Left lung (tissue), 10 donors: ENCODE measurements around the gene WNK4. TPM values are rescaled to one million over a fixed set of nuclear protein-coding genes. Genes with fewer than 3 reads are reported as not detected.

ENCODE experiments used
- ATAC-seq: fragments of 200-7000 bp; cut with Tn5 transposase; one replicate; pipeline ENCODE4 v1.9.1; 2020; ENCODE audit warnings: moderate library complexity
- DNase-seq, 4 donors: peaks; one replicate each; pipeline ENCODE4 v3.0.0-alpha.2; 2013 to 2020
- H3K27ac ChIP-seq, 2 donors: fragments of 200-600 bp; sonication (generic) in 1 of 2; one replicate each; pipeline versions ENCODE4 v1.5.0 to v1.8.0; 2020 to 2021
- H3K27me3 ChIP-seq, 2 donors: fragments of 200-600 bp; sonication (generic) in 1 of 2; one replicate each; pipeline versions ENCODE4 v1.5.0 to v1.8.0; 2020 to 2021
- H3K36me3 ChIP-seq, 2 donors: fragments of 200-600 bp; sonication (generic) in 1 of 2; one replicate each; pipeline versions ENCODE4 v1.5.0 to v1.8.0; 2020 to 2021
- H3K4me1 ChIP-seq, 2 donors: fragments of 200-600 bp; one replicate each; pipeline ENCODE4 v1.8.0; 2021
- H3K4me3 ChIP-seq, 2 donors: fragments of 200-600 bp; sonication (generic) in 1 of 2; one replicate each; pipeline versions ENCODE4 v1.5.0 to v1.8.0; 2020 to 2021; ENCODE audit warnings: mild to moderate bottlenecking in 1 of 2
- H3K9me3 ChIP-seq, 2 donors: fragments of 200-600 bp; sonication (generic) in 1 of 2; one replicate each; pipeline versions ENCODE4 v1.5.0 to v1.8.0; 2020 to 2021
- intact Hi-C, 2 donors: fragments of 100-400 bp; cut with DNase I; formaldehyde crosslinking; loops; one replicate each; pipeline versions ENCODE4 v1.11.2 to v1.14.2; 2022
- polyA plus RNA-seq, 6 donors: library from polyadenylated mRNA; unstranded; fragments of 120-200 nt; gene quantifications; one replicate each; pipeline ENCODE4 v1.2.1, GENCODE V29; 2013; ENCODE audit not compliant: insufficient read length in 6 of 6
- total RNA-seq, 2 donors: library from RNA; stranded (reverse); fragmentation: NEBNext Ultra II Directional; extraction: Animal tissue kit (Norgen Biotek cat#: 25700); gene quantifications; one replicate each; pipeline ENCODE4 v1.2.1, GENCODE V29; 2021
- TF ChIP-seq, protein P1 (sequence below), 2 donors: fragments of 200-600 bp; sonication (generic) in 1 of 2; IDR thresholded peaks; one replicate each; pipeline versions ENCODE4 v1.5.0 to v1.8.0; 2021; ENCODE audit warnings: antibody characterized with exemption in 2 of 2
- donor health status: DM: no; HTN: yes; CAD: no.
- donor health status: DM: no; HTN: no; CAD: no.

WNK4 gene
- total and polyA plus RNA-seq, 8 donors, result 0.21 to 2.5 (median 1.8) TPM; not detected in 1

DNA sequence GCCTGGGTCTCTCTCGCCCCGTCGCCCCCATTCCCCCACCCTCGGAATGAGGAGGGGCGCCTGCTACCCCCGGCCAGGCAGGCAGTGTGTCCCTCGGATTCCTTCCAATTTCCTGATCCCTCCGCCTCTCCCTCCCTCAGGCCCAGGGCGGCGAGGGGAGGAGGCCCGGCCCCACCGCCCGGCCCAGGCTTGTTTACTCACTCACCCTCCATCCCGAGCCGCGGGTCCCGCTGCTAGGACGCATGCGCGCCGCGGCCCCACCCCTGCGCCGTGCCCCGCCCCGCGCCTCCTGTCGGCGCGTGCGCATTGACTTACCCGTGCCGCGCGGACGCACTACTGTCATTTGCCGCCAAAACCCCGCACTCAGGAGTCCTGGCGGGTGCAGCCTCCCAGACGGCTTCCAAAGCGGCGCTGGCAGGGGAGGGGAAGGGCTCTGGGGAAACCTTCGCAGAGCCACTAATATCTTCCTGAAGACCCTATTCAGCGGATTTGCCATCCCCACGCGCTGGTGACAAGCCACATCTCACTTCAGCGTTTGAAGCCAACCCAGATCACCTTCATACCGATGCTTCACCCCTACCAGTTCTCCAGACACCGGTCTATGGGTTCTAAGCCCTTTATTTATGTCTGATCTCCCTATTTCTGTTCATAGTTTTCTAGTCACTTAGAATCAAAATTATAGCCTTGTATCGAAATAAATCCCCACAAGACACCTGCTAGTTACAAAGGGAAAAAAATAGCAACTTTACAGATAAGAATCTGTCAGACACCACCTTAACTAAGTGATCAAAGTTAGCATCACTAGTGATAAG lies 35.4 kb upstream of the WNK4 start, which contains the start of gene EZH1:
EZH1 (minus strand) TSS at position 235 of the 812 bp plus-strand sequence. CDS start 16,099 bp downstream, outside the sequence.
- Histone ChIP-seq H3K36me3 (no peaks in the 10 kb centered on the region), H3K27me3 (no peaks in the 10 kb centered on the region), H3K4me1 (peaks cover 24 to 39% of the 10 kb centered on the region in 2 donors), H3K9me3 (no peaks in the 10 kb centered on the region), H3K4me3 (peak within 1 kb of the TSS; percentile 56 to 84), H3K27ac (peak within 1 kb of the TSS; percentile 80 to 84)
- intact Hi-C loops, result no loop called here
- ATAC-seq, result peak; percentile 96
- TF ChIP-seq, protein P1, sequence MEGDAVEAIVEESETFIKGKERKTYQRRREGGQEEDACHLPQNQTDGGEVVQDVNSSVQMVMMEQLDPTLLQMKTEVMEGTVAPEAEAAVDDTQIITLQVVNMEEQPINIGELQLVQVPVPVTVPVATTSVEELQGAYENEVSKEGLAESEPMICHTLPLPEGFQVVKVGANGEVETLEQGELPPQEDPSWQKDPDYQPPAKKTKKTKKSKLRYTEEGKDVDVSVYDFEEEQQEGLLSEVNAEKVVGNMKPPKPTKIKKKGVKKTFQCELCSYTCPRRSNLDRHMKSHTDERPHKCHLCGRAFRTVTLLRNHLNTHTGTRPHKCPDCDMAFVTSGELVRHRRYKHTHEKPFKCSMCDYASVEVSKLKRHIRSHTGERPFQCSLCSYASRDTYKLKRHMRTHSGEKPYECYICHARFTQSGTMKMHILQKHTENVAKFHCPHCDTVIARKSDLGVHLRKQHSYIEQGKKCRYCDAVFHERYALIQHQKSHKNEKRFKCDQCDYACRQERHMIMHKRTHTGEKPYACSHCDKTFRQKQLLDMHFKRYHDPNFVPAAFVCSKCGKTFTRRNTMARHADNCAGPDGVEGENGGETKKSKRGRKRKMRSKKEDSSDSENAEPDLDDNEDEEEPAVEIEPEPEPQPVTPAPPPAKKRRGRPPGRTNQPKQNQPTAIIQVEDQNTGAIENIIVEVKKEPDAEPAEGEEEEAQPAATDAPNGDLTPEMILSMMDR (IDR thresholded peaks at IDR 0.05), result peak in 1 of 2 donors; percentile 19
- DNase-seq, result peak; percentile 89 to 98 (median 94)

DNA sequence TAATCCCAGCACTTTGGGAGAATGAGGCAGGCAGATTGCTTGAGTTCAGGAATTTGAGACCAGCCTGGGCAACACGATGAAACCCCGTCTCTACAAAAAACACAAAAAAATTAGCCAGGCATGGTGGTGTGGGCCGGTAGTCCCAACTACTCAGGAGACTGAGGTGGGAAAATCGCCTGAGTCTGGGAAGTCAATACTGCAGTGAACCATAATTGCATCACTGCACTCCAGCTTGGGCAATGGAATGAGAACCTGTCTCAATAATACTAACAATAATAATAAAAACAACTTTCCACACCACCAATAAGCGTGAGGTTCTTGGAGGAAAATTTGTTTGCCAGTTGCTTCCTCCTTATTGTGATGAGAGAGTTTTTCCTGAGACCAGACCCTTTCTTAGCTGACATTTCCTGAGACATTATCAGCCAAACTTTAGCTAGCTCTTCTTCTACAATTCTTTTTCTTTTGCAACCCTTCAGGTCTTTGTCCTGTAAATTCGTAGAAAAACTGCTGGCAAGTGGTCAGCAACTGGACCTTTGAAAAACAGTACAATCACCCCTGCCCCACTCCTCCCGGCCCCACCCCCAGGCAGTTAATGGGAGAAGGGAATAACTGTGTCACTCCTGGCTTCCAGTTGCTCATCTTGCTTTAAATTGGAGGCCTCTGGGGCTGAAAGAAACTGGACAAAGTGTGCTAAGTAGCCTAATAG lies 32.1 kb upstream of the WNK4 start:
- DNase-seq (no peak), ATAC-seq (no peak)
- H3K27me3 ChIP-seq, result no peaks in the 10 kb centered on the region
- H3K4me3 ChIP-seq, result no peak overlapping the region
- TF ChIP-seq, protein P1 (IDR thresholded peaks at IDR 0.05), result no peak
- no peaks in the 10 kb centered on the region for H3K36me3 ChIP-seq
- no peaks in the 10 kb centered on the region for H3K9me3 ChIP-seq
- H3K27ac ChIP-seq, result peak overlapping the region in 1 of 2 donors; percentile 31
- peaks cover 20 to 32% of the 10 kb centered on the region in 2 donors for H3K4me1 ChIP-seq
- intact Hi-C loops, result no loop called here

DNA sequence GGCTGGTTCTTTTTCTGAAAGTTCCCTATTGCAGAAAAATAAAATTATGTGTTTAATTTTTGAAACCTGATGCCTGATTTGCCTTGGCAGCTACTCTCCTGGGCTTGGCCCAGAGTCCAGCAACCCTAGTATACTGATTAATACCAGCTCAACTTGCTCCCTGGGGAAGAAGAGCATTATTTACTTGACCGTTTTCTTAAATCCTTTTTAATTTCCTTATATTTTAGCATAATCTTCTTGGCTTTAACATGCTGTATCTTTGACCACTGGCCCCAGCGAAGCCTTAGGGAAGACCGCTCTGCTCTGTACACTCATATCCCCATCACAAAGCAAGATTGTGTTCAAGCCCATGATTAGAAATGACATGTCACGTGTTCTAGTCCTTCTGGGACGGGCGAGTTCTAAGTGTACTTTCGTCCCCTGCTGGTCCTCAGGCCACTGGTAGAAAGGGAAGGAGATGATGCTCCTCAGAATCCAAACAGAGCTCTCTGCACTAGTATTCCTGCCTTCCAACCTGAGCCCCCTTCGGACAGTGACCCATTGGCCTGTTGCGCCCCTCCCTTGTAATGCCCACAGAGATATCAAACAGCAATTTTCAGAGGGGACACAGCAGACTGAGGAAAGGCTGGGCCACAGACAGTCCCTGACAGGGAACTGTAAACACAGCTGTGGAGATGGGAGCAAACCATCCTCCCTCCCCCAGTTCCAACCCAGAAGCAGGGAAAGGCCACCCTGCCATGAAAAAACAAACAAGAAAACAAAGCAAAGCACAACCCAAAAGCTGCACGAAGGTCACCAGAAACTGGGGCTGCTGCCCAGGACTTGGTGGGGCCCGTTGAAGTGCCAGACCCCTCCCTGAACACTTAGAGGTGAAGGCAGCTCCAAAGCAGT lies 31.3 kb upstream of the WNK4 start:
- TF ChIP-seq, protein P1 (IDR thresholded peaks at IDR 0.05), result no peak
- no peak overlapping the region for H3K4me3 ChIP-seq
- peak overlapping the region; percentile 31 to 42 for H3K27ac ChIP-seq
- intact Hi-C loops, result no loop called here
- no peak for DNase-seq
- ATAC-seq, result no peak
- H3K9me3 ChIP-seq, result no peaks in the 10 kb centered on the region
- H3K27me3 ChIP-seq, result no peaks in the 10 kb centered on the region
- no peaks in the 10 kb centered on the region for H3K36me3 ChIP-seq
- H3K4me1 ChIP-seq, result peaks cover 12 to 24% of the 10 kb centered on the region in 2 donors

DNA sequence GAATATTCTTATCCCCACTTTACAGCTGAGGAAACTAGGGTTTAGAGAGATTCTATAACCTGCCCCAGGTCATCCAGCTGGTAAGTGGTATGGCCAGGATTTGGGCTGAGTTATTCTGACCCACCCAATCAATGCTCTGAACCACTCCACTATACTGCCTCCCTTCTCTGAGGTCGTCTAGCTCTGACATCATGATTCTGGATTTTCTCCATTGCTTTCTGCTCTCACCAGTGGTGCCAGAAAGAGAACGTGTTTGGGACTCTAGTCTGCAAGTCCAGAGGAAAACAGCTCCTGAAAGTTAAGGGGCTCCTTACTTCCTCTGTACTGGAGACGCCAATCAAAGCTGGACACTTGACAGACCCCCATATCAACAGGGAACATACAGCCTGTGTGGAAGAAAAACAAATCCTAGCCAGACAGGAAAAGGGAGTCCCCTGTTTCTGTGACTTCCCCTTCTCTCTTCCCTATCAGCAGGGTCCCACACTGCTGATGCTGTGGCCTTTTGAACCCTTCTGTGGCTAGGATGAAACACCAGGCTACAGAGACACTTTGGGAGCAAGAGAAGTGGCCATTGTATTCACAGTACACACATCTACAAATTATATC lies 29.6 kb upstream of the WNK4 start:
- DNase-seq (no peak), ATAC-seq (peak; percentile 53)
- TF ChIP-seq, protein P1 (IDR thresholded peaks at IDR 0.05), result no peak
- Histone ChIP-seq H3K27me3 (no peaks in the 10 kb centered on the region), H3K9me3 (no peaks in the 10 kb centered on the region), H3K4me1 (peaks cover 6 to 14% of the 10 kb centered on the region in 2 donors), H3K36me3 (no peaks in the 10 kb centered on the region), H3K27ac (no peak overlapping the region), H3K4me3 (no peak overlapping the region)
- intact Hi-C loops, result no loop called here
